Muscle of back (tissue), 10 donors: ENCODE results near the gene ZNF570. TPM values are rescaled to one million over a fixed set of nuclear protein-coding genes. Genes with fewer than 3 reads are reported as not detected.

Experiments
- polyA plus RNA-seq, 10 donors: library from polyadenylated mRNA; unstranded; fragments of 120-200 nt; gene quantifications; one replicate each; pipeline ENCODE4 v1.2.1, GENCODE V29; 2013; ENCODE audit not compliant: insufficient read length in 10 of 10

The ZNF570 gene
- polyA plus RNA-seq, 10 donors: 5.5 to 7.8 (median 6.7) TPM

Other genes with a start within 250 kb of the ZNF570 start
- 1 to 10 TPM; 5.0 to 8.7 (median 6.0) TPM for gene ZNF527, start 98.3 kb upstream of the ZNF570 start, polyA plus RNA-seq
- 1 to 10 TPM; 6.8 to 10.0 (median 8.4) TPM for gene ZNF569, start 1.9 kb upstream of the ZNF570 start, polyA plus RNA-seq
- 10 to 100 TPM in 4 of 10 donors, 1 to 10 TPM in 6; 6.9 to 17.5 (median 9.5) TPM for gene ZNF793, start 37.6 kb downstream of the ZNF570 start, polyA plus RNA-seq
- gene ZNF571, start 125.4 kb downstream of the ZNF570 start, polyA plus RNA-seq: 1 to 10 TPM; 4.3 to 8.3 (median 5.9) TPM
- 1 to 10 TPM; 1.3 to 3.5 (median 2.1) TPM for gene ZNF540, start 125.5 kb downstream of the ZNF570 start, polyA plus RNA-seq
- 10 to 100 TPM; 11.0 to 15.5 (median 14.1) TPM for gene ZFP30, start 186.1 kb downstream of the ZNF570 start, polyA plus RNA-seq